ENCODE measurements around the gene CLIC5.

DNA sequence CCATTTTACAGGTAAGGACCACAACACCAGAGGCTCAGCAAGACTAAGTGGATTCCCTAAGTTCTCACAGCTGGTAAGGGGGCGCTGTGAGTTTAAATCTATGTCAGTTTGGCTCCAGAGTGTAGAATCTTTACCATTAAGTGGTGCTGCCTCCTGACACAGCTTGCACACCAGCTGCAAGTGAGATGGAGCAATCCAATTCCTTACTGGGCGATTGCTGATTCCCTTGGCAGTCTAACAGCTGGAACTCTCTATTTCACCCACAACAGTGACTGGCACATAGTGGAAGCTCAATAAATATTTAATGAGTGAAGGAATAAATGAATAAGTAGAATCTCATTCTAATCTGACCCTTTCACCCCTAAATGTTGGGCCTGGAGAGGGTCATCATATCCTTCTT lies 176.7 kb downstream of the CLIC5 start:
- TF ChIP-seq, protein P1, sequence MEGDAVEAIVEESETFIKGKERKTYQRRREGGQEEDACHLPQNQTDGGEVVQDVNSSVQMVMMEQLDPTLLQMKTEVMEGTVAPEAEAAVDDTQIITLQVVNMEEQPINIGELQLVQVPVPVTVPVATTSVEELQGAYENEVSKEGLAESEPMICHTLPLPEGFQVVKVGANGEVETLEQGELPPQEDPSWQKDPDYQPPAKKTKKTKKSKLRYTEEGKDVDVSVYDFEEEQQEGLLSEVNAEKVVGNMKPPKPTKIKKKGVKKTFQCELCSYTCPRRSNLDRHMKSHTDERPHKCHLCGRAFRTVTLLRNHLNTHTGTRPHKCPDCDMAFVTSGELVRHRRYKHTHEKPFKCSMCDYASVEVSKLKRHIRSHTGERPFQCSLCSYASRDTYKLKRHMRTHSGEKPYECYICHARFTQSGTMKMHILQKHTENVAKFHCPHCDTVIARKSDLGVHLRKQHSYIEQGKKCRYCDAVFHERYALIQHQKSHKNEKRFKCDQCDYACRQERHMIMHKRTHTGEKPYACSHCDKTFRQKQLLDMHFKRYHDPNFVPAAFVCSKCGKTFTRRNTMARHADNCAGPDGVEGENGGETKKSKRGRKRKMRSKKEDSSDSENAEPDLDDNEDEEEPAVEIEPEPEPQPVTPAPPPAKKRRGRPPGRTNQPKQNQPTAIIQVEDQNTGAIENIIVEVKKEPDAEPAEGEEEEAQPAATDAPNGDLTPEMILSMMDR (IDR thresholded peaks at IDR 0.05), result no peak
- TF ChIP-seq POLR2A (IDR thresholded peaks at IDR 0.05), result no peak

Data from adrenal gland (tissue), 5 donors.